GM23338 (cell line): ENCODE measurements around the gene TBC1D7. TPM values are rescaled to one million over a fixed set of nuclear protein-coding genes. Genes with fewer than 3 reads are reported as not detected.

Experiments
- ATAC-seq: fragments of 200-7000 bp; cut with Tn5 transposase; 3 replicates; pipeline ENCODE4 v1.9.1; 2020
- DNase-seq: peaks from one replicate; pipeline ENCODE4 v3.0.0-alpha.2; 2015; ENCODE audit warnings: low spot score
- H2AFZ ChIP-seq: fragments of 200-600 bp; sonication (generic); 2 replicates; pipeline ENCODE4 v1.8.0; 2016; ENCODE audit warnings: antibody characterized with exemption, mild to moderate bottlenecking, moderate library complexity
- H3F3A ChIP-seq: fragments of 200-600 bp; sonication (generic); replicated peaks from 2 replicates; pipeline ENCODE4 v1.8.0; 2017; ENCODE audit warnings: antibody characterized with exemption, mixed run types, low read depth
- H3K27ac ChIP-seq: fragments of 200-600 bp; sonication (generic); 2 replicates; pipeline ENCODE4 v1.6.1; 2016; ENCODE audit warnings: low read depth
- H3K27me3 ChIP-seq: fragments of 200-600 bp; sonication (generic); 2 replicates; pipeline ENCODE4 v1.8.0; 2016; ENCODE audit warnings: mild to moderate bottlenecking, mixed run types, moderate library complexity; ENCODE audit not compliant: insufficient read depth
- H3K36me3 ChIP-seq: fragments of 200-600 bp; sonication (generic); 2 replicates; pipeline ENCODE4 v1.8.0; 2016; ENCODE audit warnings: mild to moderate bottlenecking; ENCODE audit not compliant: insufficient read depth
- H3K4me1 ChIP-seq: fragments of 200-600 bp; sonication (generic); 2 replicates; pipeline ENCODE4 v1.8.0; 2016; ENCODE audit warnings: mild to moderate bottlenecking, moderate library complexity; ENCODE audit not compliant: insufficient read depth
- H3K4me2 ChIP-seq: fragments of 200-600 bp; sonication (generic); 2 replicates; pipeline ENCODE4 v1.7.1; 2017; ENCODE audit warnings: mixed run types
- H3K4me3 ChIP-seq: fragments of 200-600 bp; sonication (generic); 2 replicates; pipeline ENCODE4 v1.6.1; 2016; ENCODE audit warnings: mixed run types
- H3K79me2 ChIP-seq: fragments of 200-600 bp; sonication (generic); replicated peaks from 2 replicates; pipeline ENCODE4 v1.8.0; 2017; ENCODE audit warnings: mild to moderate bottlenecking; ENCODE audit not compliant: insufficient read depth
- H3K9me2 ChIP-seq: fragments of 200-600 bp; sonication (generic); 2 replicates; pipeline ENCODE4 v1.8.0; 2017; ENCODE audit not compliant: insufficient read depth
- H4K20me1 ChIP-seq: fragments of 200-600 bp; sonication (generic); replicated peaks from 2 replicates; pipeline ENCODE4 v1.8.0; 2017; ENCODE audit warnings: mild to moderate bottlenecking; ENCODE audit not compliant: insufficient read depth
- H3K27ac Mint-ChIP-seq: 2 replicates; pipeline ENCODE4 v1.8.0; 2020; ENCODE audit warnings: inconsistent platforms, mild to moderate bottlenecking, moderate library complexity, mixed read lengths
- H3K27me3 Mint-ChIP-seq: 3 replicates; pipeline ENCODE4 v1.8.0; 2022; ENCODE audit warnings: low read depth, mild to moderate bottlenecking, moderate library complexity, mixed read lengths, inconsistent platforms; ENCODE audit not compliant: insufficient read depth, poor library complexity
- H3K36me3 Mint-ChIP-seq: 3 replicates; pipeline ENCODE4 v1.8.0; 2021; ENCODE audit warnings: low read depth, mild to moderate bottlenecking, inconsistent platforms, moderate library complexity, mixed read lengths
- H3K4me1 Mint-ChIP-seq: 3 replicates; pipeline ENCODE4 v1.8.0; 2020; ENCODE audit warnings: mild to moderate bottlenecking, inconsistent platforms, mixed read lengths
- H3K4me3 Mint-ChIP-seq: 3 replicates; pipeline ENCODE4 v1.8.0; 2021; ENCODE audit warnings: moderate library complexity, mild to moderate bottlenecking, inconsistent platforms, mixed read lengths
- H3K9me3 Mint-ChIP-seq: 3 replicates; pipeline ENCODE4 v1.8.0; 2020; ENCODE audit warnings: moderate library complexity, mild to moderate bottlenecking, inconsistent platforms, mixed read lengths
- CREB1 ChIP-seq: fragments of 250-450 bp; sonication (Bioruptor Pico); IDR thresholded peaks from 2 replicates; pipeline ENCODE4 v1.5.0; 2020; ENCODE audit warnings: low read depth, mild to moderate bottlenecking, moderate library complexity
- EZH2 ChIP-seq: fragments of 200-600 bp; sonication (generic); IDR thresholded peaks from one replicate; pipeline ENCODE4 v1.8.0; 2017; ENCODE audit warnings: antibody characterized with exemption, mild to moderate bottlenecking, low read depth; ENCODE audit not compliant: unreplicated experiment
- EZH2phosphoT487 ChIP-seq: fragments of 200-600 bp; sonication (generic); IDR thresholded peaks from one replicate; pipeline ENCODE4 v1.8.1; 2018; ENCODE audit warnings: antibody characterized with exemption; ENCODE audit not compliant: unreplicated experiment
- JUNB ChIP-seq: IDR thresholded peaks from one replicate; pipeline ENCODE4 v1.6.1; 2016; ENCODE audit warnings: antibody characterized with exemption; ENCODE audit not compliant: unreplicated experiment
- NANOG ChIP-seq: IDR thresholded peaks from 2 replicates; pipeline ENCODE4 v1.6.1; 2016; ENCODE audit warnings: antibody characterized with exemption, borderline replicate concordance
- STAT1 ChIP-seq: IDR thresholded peaks from one replicate; pipeline ENCODE4 v1.6.1; 2016; ENCODE audit warnings: antibody characterized with exemption; ENCODE audit not compliant: unreplicated experiment
- ZNF331 ChIP-seq: fragments of 250-450 bp; sonication (Bioruptor Pico); IDR thresholded peaks from 2 replicates; pipeline ENCODE4 v1.5.0; 2020; ENCODE audit warnings: low read depth, mild to moderate bottlenecking, moderate library complexity
- polyA plus RNA-seq: library from polyadenylated mRNA; unstranded; fragments of >200 nt; fragmentation: Nextera tagmentation; extraction: Ambion mirVana; gene quantifications from 2 replicates; pipeline ENCODE4 v1.2.1, GENCODE V29; 2016
- total RNA-seq: library from RNA; depleted of rRNA; stranded (reverse); fragments of >200 nt; shearing (Covaris generic); gene quantifications from 2 replicates; pipeline ENCODE4 v1.2.3, GENCODE V29; 2014
- TF ChIP-seq, protein P1 (sequence below): IDR thresholded peaks from one replicate; pipeline ENCODE4 v1.6.1; 2018; ENCODE audit warnings: antibody characterized with exemption; ENCODE audit not compliant: unreplicated experiment
- TF ChIP-seq, protein P2 (sequence below), 2 experiments: fragments of 200-600 bp in 1 of 2; sonication (generic) in 1 of 2; conservative IDR thresholded peaks; 2 replicates each; pipeline versions ENCODE4 v1.5.1 to v1.6.1; 2016 to 2017; ENCODE audit warnings: antibody characterized with exemption in 2 of 2, low read depth in 2 of 2, mild to moderate bottlenecking in 2 of 2, moderate library complexity in 1 of 2
- TF ChIP-seq, protein P3 (sequence below): IDR thresholded peaks from 2 replicates; pipeline ENCODE4 v1.6.1; 2016; ENCODE audit warnings: antibody characterized with exemption

The TBC1D7 gene
- total and polyA plus RNA-seq, 2 experiments from 2014 or later: 62.0 to 70.4 TPM

DNA sequence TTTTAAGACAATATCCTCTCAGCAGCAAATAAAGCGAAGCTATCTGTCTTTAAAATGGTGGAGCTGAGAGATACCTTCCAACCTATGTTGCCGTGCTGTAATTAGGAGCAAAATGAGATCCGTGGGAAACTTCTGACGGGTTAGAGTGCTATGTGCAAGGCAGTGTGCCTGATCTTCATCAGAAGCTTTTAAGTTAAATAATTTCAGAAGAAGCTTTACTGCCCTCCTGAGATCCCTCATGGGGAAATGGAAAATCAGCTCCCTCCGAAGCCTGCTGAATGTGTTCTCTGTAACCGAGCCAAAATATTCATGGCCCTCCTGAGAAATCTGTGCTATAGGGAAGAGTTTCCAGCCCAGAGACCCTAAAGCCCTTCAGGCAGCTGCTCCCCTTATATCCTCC is 43.7 kb upstream of the TBC1D7 start:
- Histone ChIP-seq H3K4me2 (no peak overlapping the region), H3K36me3 (no peaks in the 10 kb centered on the region; the same call in 1 of the 2 replicates), H3K4me1 (peaks cover 9% of the 10 kb centered on the region), H3K79me2 (no peaks in the 10 kb centered on the region), H3K27me3 (no peaks in the 10 kb centered on the region), H3F3A (no peaks in the 10 kb centered on the region), H3K27ac (no peak overlapping the region), H4K20me1 (no peaks in the 10 kb centered on the region), H3K9me2 (peaks cover 6% of the 10 kb centered on the region; the same call in 1 of the 2 replicates), H2AFZ (no peak overlapping the region), H3K4me3 (no peak overlapping the region)
- no peak overlapping the region for H3K4me3 Mint-ChIP-seq
- no peak for DNase-seq
- H3K9me3 Mint-ChIP-seq: no peaks in the 10 kb centered on the region
- no peak overlapping the region for H3K27ac Mint-ChIP-seq
- no peak for ATAC-seq
- TF ChIP-seq, protein P1, sequence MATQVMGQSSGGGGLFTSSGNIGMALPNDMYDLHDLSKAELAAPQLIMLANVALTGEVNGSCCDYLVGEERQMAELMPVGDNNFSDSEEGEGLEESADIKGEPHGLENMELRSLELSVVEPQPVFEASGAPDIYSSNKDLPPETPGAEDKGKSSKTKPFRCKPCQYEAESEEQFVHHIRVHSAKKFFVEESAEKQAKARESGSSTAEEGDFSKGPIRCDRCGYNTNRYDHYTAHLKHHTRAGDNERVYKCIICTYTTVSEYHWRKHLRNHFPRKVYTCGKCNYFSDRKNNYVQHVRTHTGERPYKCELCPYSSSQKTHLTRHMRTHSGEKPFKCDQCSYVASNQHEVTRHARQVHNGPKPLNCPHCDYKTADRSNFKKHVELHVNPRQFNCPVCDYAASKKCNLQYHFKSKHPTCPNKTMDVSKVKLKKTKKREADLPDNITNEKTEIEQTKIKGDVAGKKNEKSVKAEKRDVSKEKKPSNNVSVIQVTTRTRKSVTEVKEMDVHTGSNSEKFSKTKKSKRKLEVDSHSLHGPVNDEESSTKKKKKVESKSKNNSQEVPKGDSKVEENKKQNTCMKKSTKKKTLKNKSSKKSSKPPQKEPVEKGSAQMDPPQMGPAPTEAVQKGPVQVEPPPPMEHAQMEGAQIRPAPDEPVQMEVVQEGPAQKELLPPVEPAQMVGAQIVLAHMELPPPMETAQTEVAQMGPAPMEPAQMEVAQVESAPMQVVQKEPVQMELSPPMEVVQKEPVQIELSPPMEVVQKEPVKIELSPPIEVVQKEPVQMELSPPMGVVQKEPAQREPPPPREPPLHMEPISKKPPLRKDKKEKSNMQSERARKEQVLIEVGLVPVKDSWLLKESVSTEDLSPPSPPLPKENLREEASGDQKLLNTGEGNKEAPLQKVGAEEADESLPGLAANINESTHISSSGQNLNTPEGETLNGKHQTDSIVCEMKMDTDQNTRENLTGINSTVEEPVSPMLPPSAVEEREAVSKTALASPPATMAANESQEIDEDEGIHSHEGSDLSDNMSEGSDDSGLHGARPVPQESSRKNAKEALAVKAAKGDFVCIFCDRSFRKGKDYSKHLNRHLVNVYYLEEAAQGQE: no peak
- TF ChIP-seq, protein P2, sequence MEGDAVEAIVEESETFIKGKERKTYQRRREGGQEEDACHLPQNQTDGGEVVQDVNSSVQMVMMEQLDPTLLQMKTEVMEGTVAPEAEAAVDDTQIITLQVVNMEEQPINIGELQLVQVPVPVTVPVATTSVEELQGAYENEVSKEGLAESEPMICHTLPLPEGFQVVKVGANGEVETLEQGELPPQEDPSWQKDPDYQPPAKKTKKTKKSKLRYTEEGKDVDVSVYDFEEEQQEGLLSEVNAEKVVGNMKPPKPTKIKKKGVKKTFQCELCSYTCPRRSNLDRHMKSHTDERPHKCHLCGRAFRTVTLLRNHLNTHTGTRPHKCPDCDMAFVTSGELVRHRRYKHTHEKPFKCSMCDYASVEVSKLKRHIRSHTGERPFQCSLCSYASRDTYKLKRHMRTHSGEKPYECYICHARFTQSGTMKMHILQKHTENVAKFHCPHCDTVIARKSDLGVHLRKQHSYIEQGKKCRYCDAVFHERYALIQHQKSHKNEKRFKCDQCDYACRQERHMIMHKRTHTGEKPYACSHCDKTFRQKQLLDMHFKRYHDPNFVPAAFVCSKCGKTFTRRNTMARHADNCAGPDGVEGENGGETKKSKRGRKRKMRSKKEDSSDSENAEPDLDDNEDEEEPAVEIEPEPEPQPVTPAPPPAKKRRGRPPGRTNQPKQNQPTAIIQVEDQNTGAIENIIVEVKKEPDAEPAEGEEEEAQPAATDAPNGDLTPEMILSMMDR (conservative IDR thresholded peaks at IDR 0.05; ENCODE audit: low read depth in 2 of 2): no peak
- TF ChIP-seq, protein P3, sequence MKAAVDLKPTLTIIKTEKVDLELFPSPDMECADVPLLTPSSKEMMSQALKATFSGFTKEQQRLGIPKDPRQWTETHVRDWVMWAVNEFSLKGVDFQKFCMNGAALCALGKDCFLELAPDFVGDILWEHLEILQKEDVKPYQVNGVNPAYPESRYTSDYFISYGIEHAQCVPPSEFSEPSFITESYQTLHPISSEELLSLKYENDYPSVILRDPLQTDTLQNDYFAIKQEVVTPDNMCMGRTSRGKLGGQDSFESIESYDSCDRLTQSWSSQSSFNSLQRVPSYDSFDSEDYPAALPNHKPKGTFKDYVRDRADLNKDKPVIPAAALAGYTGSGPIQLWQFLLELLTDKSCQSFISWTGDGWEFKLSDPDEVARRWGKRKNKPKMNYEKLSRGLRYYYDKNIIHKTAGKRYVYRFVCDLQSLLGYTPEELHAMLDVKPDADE: no peak
- H3K36me3 Mint-ChIP-seq: no peaks in the 10 kb centered on the region
- peaks cover 24% of the 10 kb centered on the region for H3K4me1 Mint-ChIP-seq
- peaks cover 7% of the 10 kb centered on the region for H3K27me3 Mint-ChIP-seq

DNA sequence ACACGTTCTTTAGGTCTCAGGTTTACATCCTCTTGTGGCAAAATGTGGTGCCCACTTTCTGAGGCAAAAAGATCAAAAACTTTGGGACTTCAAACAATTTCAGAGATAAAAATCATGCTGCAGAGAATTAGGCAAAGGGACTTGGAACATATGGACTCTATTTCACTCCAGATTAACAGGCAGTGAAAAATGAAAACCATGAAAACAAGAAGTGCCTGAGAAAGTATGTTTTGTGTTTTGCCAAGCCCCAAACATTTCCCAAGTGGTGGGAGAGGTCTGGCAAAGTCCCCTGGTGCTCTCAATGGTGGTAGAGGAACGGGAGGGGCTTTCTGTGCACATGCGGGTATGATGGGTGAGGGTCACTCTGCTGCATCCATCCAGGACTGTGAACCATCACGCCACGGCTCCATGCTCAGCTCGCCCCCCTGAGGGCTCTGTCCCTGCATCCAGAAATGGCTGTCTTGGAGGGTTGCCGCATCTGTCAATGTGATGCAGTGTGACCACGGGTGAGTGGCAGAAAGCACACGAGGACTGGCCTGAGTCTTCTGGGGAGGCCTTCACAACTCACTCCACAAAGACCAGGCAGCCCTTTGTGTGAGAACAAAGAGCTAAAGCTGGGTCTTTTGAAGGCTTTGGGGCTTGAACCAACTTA is 43.2 kb upstream of the TBC1D7 start:
- Mint-ChIP-seq H3K4me3 (no peak overlapping the region), H3K36me3 (no peaks in the 10 kb centered on the region), H3K9me3 (no peaks in the 10 kb centered on the region), H3K27ac (no peak overlapping the region), H3K4me1 (peaks cover 24% of the 10 kb centered on the region), H3K27me3 (peaks cover 7% of the 10 kb centered on the region)
- H3F3A ChIP-seq: no peaks in the 10 kb centered on the region
- peaks cover 10% of the 10 kb centered on the region for H3K4me1 ChIP-seq
- H3K4me3 ChIP-seq: no peak overlapping the region
- no peak overlapping the region for H3K4me2 ChIP-seq
- no peaks in the 10 kb centered on the region for H3K27me3 ChIP-seq
- no peak overlapping the region for H2AFZ ChIP-seq
- H3K9me2 ChIP-seq: peaks cover 3% of the 10 kb centered on the region; the same call in 1 of the 2 replicates
- H4K20me1 ChIP-seq: no peaks in the 10 kb centered on the region
- H3K27ac ChIP-seq: no peak overlapping the region
- DNase-seq (no peak), ATAC-seq (no peak)
- no peaks in the 10 kb centered on the region; the same call in 1 of the 2 replicates for H3K36me3 ChIP-seq
- no peaks in the 10 kb centered on the region for H3K79me2 ChIP-seq
- TF ChIP-seq, protein P2 (conservative IDR thresholded peaks at IDR 0.05; ENCODE audit: low read depth in 2 of 2): no peak
- TF ChIP-seq CREB1 (CRISPR knock-in tag) (no peak), EZH2phosphoT487 (no peak), JUNB (no peak), EZH2 (no peak), STAT1 (no peak), ZNF331 (CRISPR knock-in tag) (no peak), NANOG (no peak)
- TF ChIP-seq, protein P3: no peak
